GM12892 (cell line): ENCODE measurements around the gene HYPK.

Source experiments
- POLR2A ChIP-seq: IDR thresholded peaks from 2 replicates; pipeline ENCODE4 v1.6.1; 2011; ENCODE audit warnings: low read depth, low read length, control low read depth
- POLR2AphosphoS5 ChIP-seq: IDR thresholded peaks from 2 replicates; pipeline ENCODE4 v1.6.1; 2011; ENCODE audit warnings: low read depth, low read length, control low read depth
- TAF1 ChIP-seq: IDR thresholded peaks from 2 replicates; pipeline ENCODE4 v1.6.1; 2011; ENCODE audit warnings: low read depth, mild to moderate bottlenecking, control low read depth, low read length, borderline replicate concordance

- TF ChIP-seq POLR2AphosphoS5 (no peak), POLR2A (no peak), TAF1 (no peak; the same call in 1 of the 2 replicates)
These were observed 23.6 kb upstream of the HYPK start, which contains the start of gene ELL3 for GRCh38 chr15:43776718-43777266.
